Lung (tissue), 12 donors: Measurements from ENCODE around the gene FRK. TPM values are rescaled to one million over a fixed set of nuclear protein-coding genes. Genes with fewer than 3 reads are reported as not detected.

ENCODE experiments used
- ATAC-seq: fragments of 200-7000 bp; cut with Tn5 transposase; one replicate; pipeline ENCODE4 v1.9.1; 2020; ENCODE audit warnings: moderate number of reproducible peaks; ENCODE audit not compliant: insufficient read depth, low FRiP score
- DNase-seq, 3 donors: peaks; one replicate each; pipeline ENCODE4 v3.0.0-alpha.2; 2013 to 2017
- H3K27ac ChIP-seq, 2 donors: one replicate each; pipeline ENCODE4 v1.5.1; 2013; ENCODE audit warnings: mild to moderate bottlenecking in 2 of 2, moderate library complexity in 2 of 2, control low read depth in 1 of 2, inconsistent platforms in 1 of 2, low read depth in 1 of 2, low read length in 1 of 2
- H3K27me3 ChIP-seq, 3 donors: one replicate each; pipeline ENCODE4 v1.5.1; 2013; ENCODE audit warnings: low read length in 2 of 3; ENCODE audit not compliant: control insufficient read depth in 3 of 3, insufficient read depth in 3 of 3
- H3K36me3 ChIP-seq, 4 donors: one replicate each; pipeline ENCODE4 v1.5.1; 2013; ENCODE audit warnings: low read length in 4 of 4, mild to moderate bottlenecking in 1 of 4, moderate library complexity in 1 of 4; ENCODE audit not compliant: control insufficient read depth in 4 of 4, insufficient read depth in 4 of 4
- H3K4me1 ChIP-seq, 5 donors: one replicate each; pipeline ENCODE4 v1.5.1; 2013; ENCODE audit warnings: low read length in 5 of 5, mild to moderate bottlenecking in 2 of 5, moderate library complexity in 1 of 5; ENCODE audit not compliant: control insufficient read depth in 5 of 5, insufficient read depth in 5 of 5
- H3K4me3 ChIP-seq: one replicate; pipeline ENCODE4 v1.5.1; 2013; ENCODE audit warnings: mild to moderate bottlenecking, control low read depth, moderate library complexity
- H3K9ac ChIP-seq, 2 donors: one replicate each; pipeline ENCODE4 v1.5.1; 2013; ENCODE audit warnings: low read length in 2 of 2, control low read depth in 1 of 2; ENCODE audit not compliant: insufficient read depth in 1 of 2
- H3K9me3 ChIP-seq, 4 donors: one replicate each; pipeline ENCODE4 v1.5.1; 2013; ENCODE audit warnings: low read length in 3 of 4, mild to moderate bottlenecking in 1 of 4, moderate library complexity in 1 of 4; ENCODE audit not compliant: control insufficient read depth in 4 of 4, insufficient read depth in 3 of 4
- WGBS, 2 donors: extraction: QIAGEN DNeasy Blood & Tissue Kit; methylation state at CpG; one replicate each; pipeline ENCODE4 v1.1.7; 2013; 5-methylcytosine and 5-hydroxymethylcytosine counted together
- polyA plus RNA-seq, 2 donors: library from polyadenylated mRNA; stranded (reverse); fragments of 200-250 nt; gene quantifications; one replicate each; pipeline ENCODE4 v1.2.1, GENCODE V29; 2013
- total RNA-seq, 2 donors: library from RNA; depleted of rRNA in 1 of 2; stranded (reverse); fragments of >200 nt in 1 of 2; gene quantifications; one replicate each; pipeline ENCODE4 v1.2.1, GENCODE V29; 2014 to 2021
- TF ChIP-seq, protein P1 (sequence below): IDR thresholded peaks from 2 replicates; pipeline ENCODE4 v1.5.1; 2012; ENCODE audit warnings: mild to moderate bottlenecking; ENCODE audit errors: control extremely low read depth, extremely low read depth
- donor health status: control.
- donor health status: control.
- donor health status: Bipolar disorder and iron deficiency.
- donor health status: healthy.
- donor health status: DM: yes; HTN: yes; CAD: no.

FRK gene
- total and polyA plus RNA-seq, 4 donors, result 1.2 to 18.3 (median 5.1) TPM

- ATAC-seq (no peak), DNase-seq (no peak)
- 94 to 95% methylated on average over 2 of the region's 2 CpGs for WGBS, 2 donors
- Histone ChIP-seq H3K27me3 (no peaks in the 10 kb centered on the region), H3K9me3 (peaks cover 0 to 6% (median 1%) of the 10 kb centered on the region in 4 donors), H3K4me3 (no peak overlapping the region), H3K27ac (no peak overlapping the region), H3K4me1 (peaks cover 0 to 5% (median 2%) of the 10 kb centered on the region in 5 donors), H3K9ac (no peak overlapping the region), H3K36me3 (no peaks in the 10 kb centered on the region)
- TF ChIP-seq, protein P1, sequence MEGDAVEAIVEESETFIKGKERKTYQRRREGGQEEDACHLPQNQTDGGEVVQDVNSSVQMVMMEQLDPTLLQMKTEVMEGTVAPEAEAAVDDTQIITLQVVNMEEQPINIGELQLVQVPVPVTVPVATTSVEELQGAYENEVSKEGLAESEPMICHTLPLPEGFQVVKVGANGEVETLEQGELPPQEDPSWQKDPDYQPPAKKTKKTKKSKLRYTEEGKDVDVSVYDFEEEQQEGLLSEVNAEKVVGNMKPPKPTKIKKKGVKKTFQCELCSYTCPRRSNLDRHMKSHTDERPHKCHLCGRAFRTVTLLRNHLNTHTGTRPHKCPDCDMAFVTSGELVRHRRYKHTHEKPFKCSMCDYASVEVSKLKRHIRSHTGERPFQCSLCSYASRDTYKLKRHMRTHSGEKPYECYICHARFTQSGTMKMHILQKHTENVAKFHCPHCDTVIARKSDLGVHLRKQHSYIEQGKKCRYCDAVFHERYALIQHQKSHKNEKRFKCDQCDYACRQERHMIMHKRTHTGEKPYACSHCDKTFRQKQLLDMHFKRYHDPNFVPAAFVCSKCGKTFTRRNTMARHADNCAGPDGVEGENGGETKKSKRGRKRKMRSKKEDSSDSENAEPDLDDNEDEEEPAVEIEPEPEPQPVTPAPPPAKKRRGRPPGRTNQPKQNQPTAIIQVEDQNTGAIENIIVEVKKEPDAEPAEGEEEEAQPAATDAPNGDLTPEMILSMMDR, result no peak
Observed at GRCh38 chr6:116040993-116041392, 19.7 kb downstream of the FRK start.

- DNase-seq, result no peak
- Histone ChIP-seq H3K27ac (no peak overlapping the region), H3K36me3 (no peaks in the 10 kb centered on the region), H3K9ac (no peak overlapping the region), H3K4me1 (peaks cover 0 to 8% (median 5%) of the 10 kb centered on the region in 5 donors), H3K9me3 (peaks cover 0 to 3% (median 1%) of the 10 kb centered on the region in 4 donors), H3K27me3 (no peaks in the 10 kb centered on the region), H3K4me3 (no peak overlapping the region)
- ATAC-seq, result no peak
- TF ChIP-seq, protein P1, result no peak
Observed at GRCh38 chr6:116036885-116037284, 23.8 kb downstream of the FRK start.

DNA sequence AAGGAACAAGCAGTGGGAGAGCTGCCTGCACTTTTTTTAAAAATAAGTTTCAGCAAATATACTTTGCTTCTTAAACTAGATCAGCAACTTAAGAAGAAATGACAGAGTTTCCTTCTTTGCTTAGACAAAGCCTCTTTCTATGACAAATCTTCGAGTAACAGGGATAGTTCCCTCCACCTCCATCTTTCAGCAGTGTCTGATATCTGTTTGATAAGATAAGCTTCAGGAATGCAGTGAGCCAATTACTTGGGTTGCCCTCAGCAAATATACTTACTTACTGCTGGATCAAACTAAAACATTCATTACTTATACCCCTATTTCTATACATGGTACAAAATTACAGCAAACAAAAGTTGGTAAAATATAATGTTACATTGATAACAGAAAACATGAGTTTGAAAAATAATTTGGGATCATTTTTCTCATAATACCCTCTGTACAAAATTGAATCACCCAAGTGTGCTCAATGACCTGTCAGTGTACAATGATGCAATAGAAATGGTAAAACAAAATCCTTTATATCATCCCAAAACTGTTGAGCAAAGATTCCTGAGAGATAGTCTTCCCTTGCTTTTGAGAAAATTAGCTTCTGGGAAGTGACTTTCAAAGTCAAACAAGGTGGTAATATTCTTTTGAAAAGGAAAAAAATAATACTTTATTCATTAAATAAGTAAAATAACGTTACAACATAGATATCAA, 24.5 kb downstream of the FRK start:
- Histone ChIP-seq H3K27ac (no peak overlapping the region), H3K4me3 (no peak overlapping the region), H3K9ac (no peak overlapping the region), H3K27me3 (no peaks in the 10 kb centered on the region), H3K4me1 (peaks cover 0 to 8% (median 5%) of the 10 kb centered on the region in 5 donors), H3K9me3 (peaks cover 0 to 2% (median 0%) of the 10 kb centered on the region in 4 donors), H3K36me3 (no peaks in the 10 kb centered on the region)
- 38 to 60% methylated on average over 2 of the region's 2 CpGs for WGBS, 2 donors
- TF ChIP-seq, protein P1, result no peak
- ATAC-seq, result no peak
- DNase-seq, result no peak
